GM23338 (cell line): Measurements from ENCODE around the gene ATP5PD.

Experiments
- CREB1 ChIP-seq: fragments of 250-450 bp; sonication (Bioruptor Pico); IDR thresholded peaks from 2 replicates; pipeline ENCODE4 v1.5.0; 2020; ENCODE audit warnings: low read depth, mild to moderate bottlenecking, moderate library complexity
- CTCF ChIP-seq, 2 experiments: fragments of 200-600 bp in 1 of 2; sonication (generic) in 1 of 2; conservative IDR thresholded peaks; 2 replicates each; pipeline versions ENCODE4 v1.5.1 to v1.6.1; 2016 to 2017; ENCODE audit warnings: antibody characterized with exemption in 2 of 2, low read depth in 2 of 2, mild to moderate bottlenecking in 2 of 2, moderate library complexity in 1 of 2
- EZH2 ChIP-seq: fragments of 200-600 bp; sonication (generic); IDR thresholded peaks from one replicate; pipeline ENCODE4 v1.8.0; 2017; ENCODE audit warnings: antibody characterized with exemption, mild to moderate bottlenecking, low read depth; ENCODE audit not compliant: unreplicated experiment
- EZH2phosphoT487 ChIP-seq: fragments of 200-600 bp; sonication (generic); IDR thresholded peaks from one replicate; pipeline ENCODE4 v1.8.1; 2018; ENCODE audit warnings: antibody characterized with exemption; ENCODE audit not compliant: unreplicated experiment
- JUNB ChIP-seq: IDR thresholded peaks from one replicate; pipeline ENCODE4 v1.6.1; 2016; ENCODE audit warnings: antibody characterized with exemption; ENCODE audit not compliant: unreplicated experiment
- NANOG ChIP-seq: IDR thresholded peaks from 2 replicates; pipeline ENCODE4 v1.6.1; 2016; ENCODE audit warnings: antibody characterized with exemption, borderline replicate concordance
- POLR2AphosphoS5 ChIP-seq: IDR thresholded peaks from 2 replicates; pipeline ENCODE4 v1.6.1; 2016; ENCODE audit warnings: antibody characterized with exemption, low read depth
- REST ChIP-seq: IDR thresholded peaks from one replicate; pipeline ENCODE4 v1.6.1; 2018; ENCODE audit warnings: antibody characterized with exemption; ENCODE audit not compliant: unreplicated experiment
- STAT1 ChIP-seq: IDR thresholded peaks from one replicate; pipeline ENCODE4 v1.6.1; 2016; ENCODE audit warnings: antibody characterized with exemption; ENCODE audit not compliant: unreplicated experiment
- ZNF114 ChIP-seq: fragments of 250-450 bp; sonication (Bioruptor Pico); IDR thresholded peaks from 2 replicates; pipeline ENCODE4 v1.5.0; 2020; ENCODE audit warnings: mild to moderate bottlenecking, moderate library complexity
- ZNF331 ChIP-seq: fragments of 250-450 bp; sonication (Bioruptor Pico); IDR thresholded peaks from 2 replicates; pipeline ENCODE4 v1.5.0; 2020; ENCODE audit warnings: low read depth, mild to moderate bottlenecking, moderate library complexity

- TF ChIP-seq EZH2phosphoT487: no peak
- no peak for TF ChIP-seq REST
- TF ChIP-seq EZH2: no peak
- no peak for TF ChIP-seq CTCF (conservative IDR thresholded peaks at IDR 0.05; ENCODE audit: low read depth in 2 of 2)
- no peak for TF ChIP-seq CREB1 (CRISPR knock-in tag)
- TF ChIP-seq JUNB: no peak
- no peak for TF ChIP-seq POLR2AphosphoS5
- no peak for TF ChIP-seq ZNF331 (CRISPR knock-in tag)
- no peak for TF ChIP-seq ZNF114 (CRISPR knock-in tag)
- TF ChIP-seq NANOG: no peak
- TF ChIP-seq STAT1: no peak
Measured at GRCh38 chr17:75093548-75094158, 46.9 kb upstream of the ATP5PD start.
